Measurements from ENCODE around the gene GALNT18. TPM values are rescaled to one million over a fixed set of nuclear protein-coding genes. Genes with fewer than 3 reads are reported as not detected.

Gene GALNT18
- total RNA-seq, 1 donor from 2014 or later: 76.9 TPM

- TF ChIP-seq, protein P1, sequence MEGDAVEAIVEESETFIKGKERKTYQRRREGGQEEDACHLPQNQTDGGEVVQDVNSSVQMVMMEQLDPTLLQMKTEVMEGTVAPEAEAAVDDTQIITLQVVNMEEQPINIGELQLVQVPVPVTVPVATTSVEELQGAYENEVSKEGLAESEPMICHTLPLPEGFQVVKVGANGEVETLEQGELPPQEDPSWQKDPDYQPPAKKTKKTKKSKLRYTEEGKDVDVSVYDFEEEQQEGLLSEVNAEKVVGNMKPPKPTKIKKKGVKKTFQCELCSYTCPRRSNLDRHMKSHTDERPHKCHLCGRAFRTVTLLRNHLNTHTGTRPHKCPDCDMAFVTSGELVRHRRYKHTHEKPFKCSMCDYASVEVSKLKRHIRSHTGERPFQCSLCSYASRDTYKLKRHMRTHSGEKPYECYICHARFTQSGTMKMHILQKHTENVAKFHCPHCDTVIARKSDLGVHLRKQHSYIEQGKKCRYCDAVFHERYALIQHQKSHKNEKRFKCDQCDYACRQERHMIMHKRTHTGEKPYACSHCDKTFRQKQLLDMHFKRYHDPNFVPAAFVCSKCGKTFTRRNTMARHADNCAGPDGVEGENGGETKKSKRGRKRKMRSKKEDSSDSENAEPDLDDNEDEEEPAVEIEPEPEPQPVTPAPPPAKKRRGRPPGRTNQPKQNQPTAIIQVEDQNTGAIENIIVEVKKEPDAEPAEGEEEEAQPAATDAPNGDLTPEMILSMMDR (IDR thresholded peaks at IDR 0.05; ENCODE audit: partially characterized antibody, unreplicated experiment): no peak
- Mint-ChIP-seq H3K36me3 (ENCODE audit: unreplicated experiment) (no peaks in the 10 kb centered on the region), H3K27me3 (ENCODE audit: unreplicated experiment) (peaks cover 3% of the 10 kb centered on the region), H3K27ac (ENCODE audit: unreplicated experiment) (no peak overlapping the region), H3K9me3 (ENCODE audit: unreplicated experiment) (peaks cover 10% of the 10 kb centered on the region), H3K4me1 (ENCODE audit: low read depth, unreplicated experiment) (no peaks in the 10 kb centered on the region), H3K4me3 (ENCODE audit: unreplicated experiment) (no peak overlapping the region)
- no peak for DNase-seq
Measured at GRCh38 chr11:11346303-11346702, 275.5 kb downstream of the GALNT18 start.

DNA sequence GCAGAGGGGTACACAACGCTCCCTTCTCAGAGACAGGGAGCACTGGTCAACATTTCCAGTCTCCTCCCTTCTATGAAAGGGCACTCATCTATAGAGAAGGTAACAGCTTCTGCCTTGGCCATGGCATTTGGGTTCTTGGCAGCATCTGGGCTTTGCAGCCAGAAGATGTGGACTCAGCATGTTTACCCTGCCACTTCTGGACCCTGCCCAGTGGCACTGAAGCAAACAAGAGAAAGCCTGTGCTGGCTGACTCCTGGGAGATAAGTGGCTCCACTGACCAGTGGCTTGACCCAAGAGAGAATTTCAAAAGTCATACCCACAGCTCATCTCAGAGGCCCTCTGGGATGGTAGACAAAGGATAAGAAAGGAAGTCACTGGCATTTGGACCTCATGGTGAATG is 276.7 kb downstream of the GALNT18 start:
- peaks cover 5% of the 10 kb centered on the region for H3K36me3 Mint-ChIP-seq (ENCODE audit: unreplicated experiment)
- peaks cover 10% of the 10 kb centered on the region for H3K9me3 Mint-ChIP-seq (ENCODE audit: unreplicated experiment)
- no peak overlapping the region for H3K27ac Mint-ChIP-seq (ENCODE audit: unreplicated experiment)
- no peak overlapping the region for H3K4me3 Mint-ChIP-seq (ENCODE audit: unreplicated experiment)
- no peak for DNase-seq
- peaks cover 3% of the 10 kb centered on the region for H3K27me3 Mint-ChIP-seq (ENCODE audit: unreplicated experiment)
- H3K4me1 Mint-ChIP-seq (ENCODE audit: low read depth, unreplicated experiment): no peaks in the 10 kb centered on the region
- TF ChIP-seq, protein P1 (IDR thresholded peaks at IDR 0.05; ENCODE audit: partially characterized antibody, unreplicated experiment): no peak

DNA sequence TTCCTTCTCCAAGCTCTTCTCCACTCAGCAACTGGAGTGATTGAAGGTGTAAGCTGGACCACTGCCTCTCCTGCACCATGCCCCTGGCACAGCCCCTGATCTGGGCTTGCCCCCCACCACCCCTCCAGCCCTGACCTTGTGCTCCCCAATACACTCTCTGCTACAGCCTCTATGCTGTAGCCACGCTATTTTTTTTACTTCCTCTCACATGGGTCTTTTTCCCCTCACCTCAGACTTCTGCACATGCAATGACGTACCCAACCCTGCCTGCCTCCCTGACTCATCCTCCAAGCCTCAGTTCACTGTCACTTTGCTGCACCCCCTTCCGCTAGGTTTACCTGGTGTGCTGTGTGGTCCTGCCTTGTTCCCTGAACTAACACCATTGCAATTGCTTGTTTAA is 277.8 kb downstream of the GALNT18 start:
- Mint-ChIP-seq H3K27me3 (ENCODE audit: unreplicated experiment) (peaks cover 3% of the 10 kb centered on the region), H3K36me3 (ENCODE audit: unreplicated experiment) (peaks cover 5% of the 10 kb centered on the region), H3K27ac (ENCODE audit: unreplicated experiment) (no peak overlapping the region), H3K4me1 (ENCODE audit: low read depth, unreplicated experiment) (no peaks in the 10 kb centered on the region), H3K4me3 (ENCODE audit: unreplicated experiment) (no peak overlapping the region), H3K9me3 (ENCODE audit: unreplicated experiment) (peaks cover 10% of the 10 kb centered on the region)
- no peak for DNase-seq
- TF ChIP-seq, protein P1 (IDR thresholded peaks at IDR 0.05; ENCODE audit: partially characterized antibody, unreplicated experiment): no peak

- no peak overlapping the region for H3K27ac Mint-ChIP-seq (ENCODE audit: unreplicated experiment)
- peaks cover 1% of the 10 kb centered on the region for H3K9me3 Mint-ChIP-seq (ENCODE audit: unreplicated experiment)
- no peak for DNase-seq
- no peaks in the 10 kb centered on the region for H3K27me3 Mint-ChIP-seq (ENCODE audit: unreplicated experiment)
- H3K36me3 Mint-ChIP-seq (ENCODE audit: unreplicated experiment): peaks cover 16% of the 10 kb centered on the region
- TF ChIP-seq, protein P1 (IDR thresholded peaks at IDR 0.05; ENCODE audit: partially characterized antibody, unreplicated experiment): no peak
- no peak overlapping the region for H3K4me3 Mint-ChIP-seq (ENCODE audit: unreplicated experiment)
- H3K4me1 Mint-ChIP-seq (ENCODE audit: low read depth, unreplicated experiment): no peaks in the 10 kb centered on the region
Measured at GRCh38 chr11:11338304-11338703, 283.5 kb downstream of the GALNT18 start.

DNA sequence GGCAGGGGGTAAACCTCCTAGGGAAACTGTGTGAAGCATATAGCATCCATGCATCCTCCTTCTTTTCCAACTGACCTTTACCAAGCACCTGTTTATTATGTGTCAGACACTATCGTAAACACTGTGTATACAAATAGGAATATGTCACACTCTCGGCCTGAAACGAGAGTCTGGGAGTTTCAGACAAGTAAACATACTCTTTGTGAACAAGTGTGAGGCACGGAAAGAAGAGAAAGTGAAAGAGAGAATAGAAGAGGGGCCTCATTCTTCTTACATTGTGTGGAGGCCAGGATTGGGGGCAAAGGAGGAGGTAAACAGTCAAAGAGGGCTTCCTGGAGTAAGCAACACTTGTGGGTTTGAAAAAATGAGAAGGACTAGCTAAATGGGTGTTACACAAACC is 285.1 kb downstream of the GALNT18 start:
- Mint-ChIP-seq H3K4me3 (ENCODE audit: unreplicated experiment) (no peak overlapping the region), H3K9me3 (ENCODE audit: unreplicated experiment) (no peaks in the 10 kb centered on the region), H3K4me1 (ENCODE audit: low read depth, unreplicated experiment) (no peaks in the 10 kb centered on the region), H3K27ac (ENCODE audit: unreplicated experiment) (no peak overlapping the region), H3K36me3 (ENCODE audit: unreplicated experiment) (peaks cover 19% of the 10 kb centered on the region), H3K27me3 (ENCODE audit: unreplicated experiment) (peaks cover 3% of the 10 kb centered on the region)
- no peak for DNase-seq
- TF ChIP-seq, protein P1 (IDR thresholded peaks at IDR 0.05; ENCODE audit: partially characterized antibody, unreplicated experiment): no peak
